ENCODE results near the gene LMNA.

DNA sequence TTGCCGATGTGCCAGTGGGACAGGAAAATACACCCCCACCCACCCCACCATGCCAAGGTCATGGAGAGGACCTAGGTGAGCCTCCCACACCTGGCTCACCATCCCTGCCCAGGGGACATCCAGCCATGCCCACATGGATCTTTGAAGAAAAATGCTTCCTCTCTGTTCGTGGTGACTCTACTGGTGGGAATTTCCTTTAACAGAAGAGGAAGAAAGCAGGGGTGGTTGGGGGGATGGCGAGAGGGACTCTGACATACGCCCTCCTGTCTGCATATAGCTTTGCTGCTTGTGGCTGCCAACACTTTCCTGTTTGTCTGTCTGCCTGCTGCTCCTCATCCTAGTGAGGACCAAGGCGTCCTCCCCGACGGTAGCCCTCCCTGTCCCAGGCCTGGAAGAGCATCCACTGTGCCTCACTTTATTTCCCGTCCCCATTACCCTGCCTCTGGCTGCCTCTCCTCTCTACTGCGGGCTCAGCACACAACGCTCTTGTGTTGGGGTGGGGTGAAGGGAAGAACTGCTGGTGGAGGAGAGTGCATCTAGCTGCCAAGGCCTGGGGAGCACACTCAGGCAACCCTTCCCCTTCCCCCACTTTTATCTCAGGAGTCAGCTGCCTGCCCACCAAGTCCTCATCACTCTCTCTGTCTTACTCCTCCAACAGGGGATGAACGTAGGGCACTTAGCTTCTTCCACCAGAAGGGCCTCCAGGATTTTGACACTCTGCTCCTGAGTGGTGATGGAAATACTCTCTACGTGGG is 41.4 kb downstream of the LMNA start:
- TF ChIP-seq, protein P1, sequence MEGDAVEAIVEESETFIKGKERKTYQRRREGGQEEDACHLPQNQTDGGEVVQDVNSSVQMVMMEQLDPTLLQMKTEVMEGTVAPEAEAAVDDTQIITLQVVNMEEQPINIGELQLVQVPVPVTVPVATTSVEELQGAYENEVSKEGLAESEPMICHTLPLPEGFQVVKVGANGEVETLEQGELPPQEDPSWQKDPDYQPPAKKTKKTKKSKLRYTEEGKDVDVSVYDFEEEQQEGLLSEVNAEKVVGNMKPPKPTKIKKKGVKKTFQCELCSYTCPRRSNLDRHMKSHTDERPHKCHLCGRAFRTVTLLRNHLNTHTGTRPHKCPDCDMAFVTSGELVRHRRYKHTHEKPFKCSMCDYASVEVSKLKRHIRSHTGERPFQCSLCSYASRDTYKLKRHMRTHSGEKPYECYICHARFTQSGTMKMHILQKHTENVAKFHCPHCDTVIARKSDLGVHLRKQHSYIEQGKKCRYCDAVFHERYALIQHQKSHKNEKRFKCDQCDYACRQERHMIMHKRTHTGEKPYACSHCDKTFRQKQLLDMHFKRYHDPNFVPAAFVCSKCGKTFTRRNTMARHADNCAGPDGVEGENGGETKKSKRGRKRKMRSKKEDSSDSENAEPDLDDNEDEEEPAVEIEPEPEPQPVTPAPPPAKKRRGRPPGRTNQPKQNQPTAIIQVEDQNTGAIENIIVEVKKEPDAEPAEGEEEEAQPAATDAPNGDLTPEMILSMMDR (IDR thresholded peaks at IDR 0.05), result no peak
- no peak for TF ChIP-seq POLR2A (IDR thresholded peaks at IDR 0.05)
- no peak for TF ChIP-seq EP300 (IDR thresholded peaks at IDR 0.05)
- TF ChIP-seq POLR2AphosphoS5 (IDR thresholded peaks at IDR 0.05), result no peak

All from sigmoid colon (tissue), 4 donors.